ENCODE results near the gene IFNAR1. TPM values are rescaled to one million over a fixed set of nuclear protein-coding genes. Genes with fewer than 3 reads are reported as not detected.

IFNAR1 gene
- polyA plus RNA-seq, 1 donor from 2014 or later = 15.5 TPM

DNA sequence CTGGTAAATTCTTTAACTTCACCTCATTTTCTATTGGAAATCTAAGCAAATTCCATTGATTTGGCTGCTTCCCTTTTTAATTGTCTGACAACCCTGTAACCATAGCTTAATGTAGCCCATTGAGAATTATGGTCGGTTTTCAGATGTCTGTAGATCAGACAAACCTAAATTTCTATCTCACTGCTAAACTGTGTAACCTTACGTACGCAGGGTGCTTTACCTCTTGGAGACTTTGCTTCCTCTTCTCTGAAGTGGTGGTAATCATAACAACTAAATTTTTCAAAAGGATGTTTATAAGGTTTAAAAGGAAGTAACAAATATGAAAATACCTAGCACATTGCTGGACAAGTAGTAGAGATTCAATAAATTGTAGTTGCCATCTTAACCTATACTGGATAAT, 25.9 kb downstream of the IFNAR1 start:
- no peak overlapping the region for H3K27ac ChIP-seq (ENCODE audit: low read length)
- H3F3A ChIP-seq (ENCODE audit: insufficient read depth, low read length, poor library complexity, severe bottlenecking) = no peaks in the 10 kb centered on the region
- TF ChIP-seq SMC3 (conservative IDR thresholded peaks at IDR 0.05; ENCODE audit: poor library complexity) (no peak), EZH2 (IDR thresholded peaks at IDR 0.05; ENCODE audit: borderline replicate concordance, insufficient read depth, low read length, poor library complexity, severe bottlenecking) (no peak), POLR2AphosphoS5 (IDR thresholded peaks at IDR 0.05) (no peak), RAD21 (conservative IDR thresholded peaks at IDR 0.05) (no peak), EP300 (conservative IDR thresholded peaks at IDR 0.05; ENCODE audit: poor library complexity, severe bottlenecking) (no peak), MXI1 (conservative IDR thresholded peaks at IDR 0.05; ENCODE audit: poor library complexity, severe bottlenecking) (no peak), TAF1 (IDR thresholded peaks at IDR 0.05; ENCODE audit: low read depth) (no peak)
- TF ChIP-seq, protein P1, sequence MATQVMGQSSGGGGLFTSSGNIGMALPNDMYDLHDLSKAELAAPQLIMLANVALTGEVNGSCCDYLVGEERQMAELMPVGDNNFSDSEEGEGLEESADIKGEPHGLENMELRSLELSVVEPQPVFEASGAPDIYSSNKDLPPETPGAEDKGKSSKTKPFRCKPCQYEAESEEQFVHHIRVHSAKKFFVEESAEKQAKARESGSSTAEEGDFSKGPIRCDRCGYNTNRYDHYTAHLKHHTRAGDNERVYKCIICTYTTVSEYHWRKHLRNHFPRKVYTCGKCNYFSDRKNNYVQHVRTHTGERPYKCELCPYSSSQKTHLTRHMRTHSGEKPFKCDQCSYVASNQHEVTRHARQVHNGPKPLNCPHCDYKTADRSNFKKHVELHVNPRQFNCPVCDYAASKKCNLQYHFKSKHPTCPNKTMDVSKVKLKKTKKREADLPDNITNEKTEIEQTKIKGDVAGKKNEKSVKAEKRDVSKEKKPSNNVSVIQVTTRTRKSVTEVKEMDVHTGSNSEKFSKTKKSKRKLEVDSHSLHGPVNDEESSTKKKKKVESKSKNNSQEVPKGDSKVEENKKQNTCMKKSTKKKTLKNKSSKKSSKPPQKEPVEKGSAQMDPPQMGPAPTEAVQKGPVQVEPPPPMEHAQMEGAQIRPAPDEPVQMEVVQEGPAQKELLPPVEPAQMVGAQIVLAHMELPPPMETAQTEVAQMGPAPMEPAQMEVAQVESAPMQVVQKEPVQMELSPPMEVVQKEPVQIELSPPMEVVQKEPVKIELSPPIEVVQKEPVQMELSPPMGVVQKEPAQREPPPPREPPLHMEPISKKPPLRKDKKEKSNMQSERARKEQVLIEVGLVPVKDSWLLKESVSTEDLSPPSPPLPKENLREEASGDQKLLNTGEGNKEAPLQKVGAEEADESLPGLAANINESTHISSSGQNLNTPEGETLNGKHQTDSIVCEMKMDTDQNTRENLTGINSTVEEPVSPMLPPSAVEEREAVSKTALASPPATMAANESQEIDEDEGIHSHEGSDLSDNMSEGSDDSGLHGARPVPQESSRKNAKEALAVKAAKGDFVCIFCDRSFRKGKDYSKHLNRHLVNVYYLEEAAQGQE (IDR thresholded peaks at IDR 0.05; ENCODE audit: borderline replicate concordance) = no peak
- TF ChIP-seq, protein P2, sequence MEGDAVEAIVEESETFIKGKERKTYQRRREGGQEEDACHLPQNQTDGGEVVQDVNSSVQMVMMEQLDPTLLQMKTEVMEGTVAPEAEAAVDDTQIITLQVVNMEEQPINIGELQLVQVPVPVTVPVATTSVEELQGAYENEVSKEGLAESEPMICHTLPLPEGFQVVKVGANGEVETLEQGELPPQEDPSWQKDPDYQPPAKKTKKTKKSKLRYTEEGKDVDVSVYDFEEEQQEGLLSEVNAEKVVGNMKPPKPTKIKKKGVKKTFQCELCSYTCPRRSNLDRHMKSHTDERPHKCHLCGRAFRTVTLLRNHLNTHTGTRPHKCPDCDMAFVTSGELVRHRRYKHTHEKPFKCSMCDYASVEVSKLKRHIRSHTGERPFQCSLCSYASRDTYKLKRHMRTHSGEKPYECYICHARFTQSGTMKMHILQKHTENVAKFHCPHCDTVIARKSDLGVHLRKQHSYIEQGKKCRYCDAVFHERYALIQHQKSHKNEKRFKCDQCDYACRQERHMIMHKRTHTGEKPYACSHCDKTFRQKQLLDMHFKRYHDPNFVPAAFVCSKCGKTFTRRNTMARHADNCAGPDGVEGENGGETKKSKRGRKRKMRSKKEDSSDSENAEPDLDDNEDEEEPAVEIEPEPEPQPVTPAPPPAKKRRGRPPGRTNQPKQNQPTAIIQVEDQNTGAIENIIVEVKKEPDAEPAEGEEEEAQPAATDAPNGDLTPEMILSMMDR (IDR thresholded peaks at IDR 0.05; ENCODE audit: poor library complexity, severe bottlenecking) = no peak
- no peak overlapping the region for H3K4me3 ChIP-seq (ENCODE audit: low read length)
- H3K79me2 ChIP-seq (replicated peaks; ENCODE audit: insufficient read depth, low read length) = no peaks in the 10 kb centered on the region
- H3K9ac ChIP-seq (ENCODE audit: low read length) = no peak overlapping the region
- H3K4me2 ChIP-seq (ENCODE audit: low read length) = no peak overlapping the region
- H3K27me3 ChIP-seq (ENCODE audit: insufficient read depth, low read depth, low read length) = no peaks in the 10 kb centered on the region
- H3K36me3 ChIP-seq (ENCODE audit: insufficient read depth, low read length) = no peaks in the 10 kb centered on the region
- no peak overlapping the region for H2AFZ ChIP-seq (ENCODE audit: low read depth, low read length)
- H4K20me1 ChIP-seq (ENCODE audit: insufficient read depth) = no peaks in the 10 kb centered on the region
- H3K9me3 ChIP-seq (ENCODE audit: low read length) = no peaks in the 10 kb centered on the region
- H3K9me2 ChIP-seq (ENCODE audit: insufficient read depth, low read length) = no peaks in the 10 kb centered on the region

DNA sequence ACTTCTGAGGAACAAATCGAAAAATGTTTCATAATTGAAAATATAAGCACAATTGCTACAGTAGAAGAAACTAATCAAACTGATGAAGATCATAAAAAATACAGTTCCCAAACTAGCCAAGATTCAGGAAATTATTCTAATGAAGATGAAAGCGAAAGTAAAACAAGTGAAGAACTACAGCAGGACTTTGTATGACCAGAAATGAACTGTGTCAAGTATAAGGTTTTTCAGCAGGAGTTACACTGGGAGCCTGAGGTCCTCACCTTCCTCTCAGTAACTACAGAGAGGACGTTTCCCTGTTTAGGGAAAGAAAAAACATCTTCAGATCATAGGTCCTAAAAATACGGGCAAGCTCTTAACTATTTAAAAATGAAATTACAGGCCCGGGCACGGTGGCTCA, 30.6 kb downstream of the IFNAR1 start:
- no peaks in the 10 kb centered on the region for H4K20me1 ChIP-seq (ENCODE audit: insufficient read depth)
- H3K9me2 ChIP-seq (ENCODE audit: insufficient read depth, low read length) = no peaks in the 10 kb centered on the region
- no peak overlapping the region for H3K4me2 ChIP-seq (ENCODE audit: low read length)
- H3K36me3 ChIP-seq (ENCODE audit: insufficient read depth, low read length) = peaks cover 8% of the 10 kb centered on the region
- no peak overlapping the region for H2AFZ ChIP-seq (ENCODE audit: low read depth, low read length)
- TF ChIP-seq POLR2AphosphoS5 (IDR thresholded peaks at IDR 0.05) = no peak
- no peak for TF ChIP-seq RAD21 (conservative IDR thresholded peaks at IDR 0.05)
- TF ChIP-seq, protein P1 (IDR thresholded peaks at IDR 0.05; ENCODE audit: borderline replicate concordance) = no peak
- H3K27ac ChIP-seq (ENCODE audit: low read length) = no peak overlapping the region
- H3K9me3 ChIP-seq (ENCODE audit: low read length) = no peaks in the 10 kb centered on the region
- no peaks in the 10 kb centered on the region for H3K27me3 ChIP-seq (ENCODE audit: insufficient read depth, low read depth, low read length)
- H3K9ac ChIP-seq (ENCODE audit: low read length) = no peak overlapping the region
- no peaks in the 10 kb centered on the region for H3F3A ChIP-seq (ENCODE audit: insufficient read depth, low read length, poor library complexity, severe bottlenecking)
- no peaks in the 10 kb centered on the region for H3K79me2 ChIP-seq (replicated peaks; ENCODE audit: insufficient read depth, low read length)
- no peak overlapping the region for H3K4me3 ChIP-seq (ENCODE audit: low read length)
